GM19397 (cell line): ENCODE data around the gene MYOZ2.

Experiments
- ATAC-seq: cut with Tn5 transposase; IDR thresholded peaks from one replicate; pipeline ENCODE4 v1.9.1; 2021; ENCODE audit warnings: mild to moderate bottlenecking, moderate library complexity; ENCODE audit not compliant: unreplicated experiment

The MYOZ2 gene

DNA sequence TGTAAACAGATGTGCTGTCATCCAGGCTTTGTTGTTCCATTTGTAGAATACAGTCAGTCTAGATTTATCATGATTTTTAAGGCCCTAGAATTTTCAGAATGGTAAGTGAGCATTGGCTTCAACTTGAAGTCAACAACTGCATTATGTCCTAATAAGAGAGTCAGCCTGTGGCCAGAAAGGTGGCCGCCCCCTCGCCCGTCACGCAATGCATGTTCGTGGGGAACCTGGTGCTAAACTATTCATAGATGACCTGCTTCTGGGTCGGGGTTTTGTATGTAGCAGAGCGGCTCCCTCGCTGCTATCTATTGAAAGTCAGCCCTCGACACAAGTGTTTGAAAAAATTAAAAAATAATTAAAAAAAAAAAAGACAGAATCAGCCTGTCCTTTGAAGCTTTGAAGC is 101.6 kb downstream of the MYOZ2 start:
- ATAC-seq: no peak
